Liver (tissue), 9 donors: ENCODE measurements around the gene DPM3. TPM values are rescaled to one million over a fixed set of nuclear protein-coding genes. Genes with fewer than 3 reads are reported as not detected.

Experiments used
- DNase-seq: peaks from one replicate; pipeline ENCODE4 v3.0.0-alpha.2; 2017; ENCODE audit warnings: low spot score
- H3K27ac ChIP-seq, 2 donors: one replicate each; pipeline ENCODE4 v1.7.0; 2013; ENCODE audit warnings: inconsistent platforms in 2 of 2, low read length in 2 of 2, control low read depth in 1 of 2, low read depth in 1 of 2, mild to moderate bottlenecking in 1 of 2
- H3K27me3 ChIP-seq, 4 donors: one replicate each; pipeline versions ENCODE4 v1.6.1 to v1.7.0; 2013; ENCODE audit warnings: low read length in 3 of 4, inconsistent platforms in 1 of 4, mild to moderate bottlenecking in 1 of 4, moderate library complexity in 1 of 4; ENCODE audit not compliant: control insufficient read depth in 4 of 4, insufficient read depth in 4 of 4
- H3K36me3 ChIP-seq, 4 donors: one replicate each; pipeline versions ENCODE4 v1.6.1 to v1.7.0; 2013; ENCODE audit warnings: low read length in 3 of 4, mild to moderate bottlenecking in 3 of 4, low read depth in 1 of 4, moderate library complexity in 1 of 4; ENCODE audit not compliant: control insufficient read depth in 4 of 4, insufficient read depth in 3 of 4
- H3K4me1 ChIP-seq, 4 donors: one replicate each; pipeline versions ENCODE4 v1.6.1 to v1.7.0; 2013; ENCODE audit warnings: low read length in 3 of 4, mild to moderate bottlenecking in 3 of 4, moderate library complexity in 1 of 4; ENCODE audit not compliant: control insufficient read depth in 4 of 4, insufficient read depth in 4 of 4
- H3K4me3 ChIP-seq, 3 donors: one replicate each; pipeline versions ENCODE4 v1.6.1 to v1.7.0; 2013; ENCODE audit warnings: low read length in 3 of 3, control low read depth in 1 of 3, low read depth in 1 of 3, mild to moderate bottlenecking in 1 of 3
- H3K9ac ChIP-seq, 2 donors: one replicate each; pipeline ENCODE4 v1.7.0; 2013; ENCODE audit warnings: low read length in 2 of 2, mild to moderate bottlenecking in 2 of 2, moderate library complexity in 2 of 2, control low read depth in 1 of 2, low read depth in 1 of 2
- H3K9me3 ChIP-seq, 4 donors: one replicate each; pipeline versions ENCODE4 v1.6.1 to v1.7.0; 2013; ENCODE audit warnings: low read length in 3 of 4; ENCODE audit not compliant: control insufficient read depth in 4 of 4
- EGR1 ChIP-seq, 2 donors: IDR thresholded peaks; 2 replicates each; pipeline ENCODE4 v1.6.1; 2016 to 2018; ENCODE audit warnings: antibody characterized with exemption in 2 of 2, low read depth in 2 of 2
- FOXA1 ChIP-seq: IDR thresholded peaks from 2 replicates; pipeline ENCODE4 v1.6.1; 2016; ENCODE audit warnings: antibody characterized with exemption
- FOXA2 ChIP-seq: IDR thresholded peaks from 2 replicates; pipeline ENCODE4 v1.6.1; 2016; ENCODE audit warnings: antibody characterized with exemption
- GABPA ChIP-seq, 2 donors: IDR thresholded peaks in 1 of 2; conservative IDR thresholded peaks in 1 of 2; 2 replicates each; pipeline ENCODE4 v1.6.1; 2016; ENCODE audit warnings: antibody characterized with exemption in 2 of 2, mild to moderate bottlenecking in 1 of 2, moderate library complexity in 1 of 2
- HNF4A ChIP-seq, 2 donors: conservative IDR thresholded peaks; 2 replicates each; pipeline ENCODE4 v1.6.1; 2016; ENCODE audit warnings: antibody characterized with exemption in 2 of 2, mild to moderate bottlenecking in 2 of 2
- HNF4G ChIP-seq: IDR thresholded peaks from 2 replicates; pipeline ENCODE4 v1.6.1; 2016; ENCODE audit warnings: antibody characterized with exemption
- JUND ChIP-seq, 2 donors: IDR thresholded peaks; 2 replicates each; pipeline ENCODE4 v1.6.1; 2016; ENCODE audit warnings: antibody characterized with exemption in 2 of 2
- RXRA ChIP-seq, 2 donors: IDR thresholded peaks; 2 replicates each; pipeline ENCODE4 v1.6.1; 2017 to 2018; ENCODE audit warnings: antibody characterized with exemption in 2 of 2, mild to moderate bottlenecking in 1 of 2
- SP1 ChIP-seq: IDR thresholded peaks from 2 replicates; pipeline ENCODE4 v1.6.1; 2018; ENCODE audit warnings: antibody characterized with exemption, mild to moderate bottlenecking
- TAF1 ChIP-seq: conservative IDR thresholded peaks from 2 replicates; pipeline ENCODE4 v1.6.1; 2016; ENCODE audit warnings: antibody characterized with exemption, mild to moderate bottlenecking
- WGBS: extraction: QIAGEN DNeasy Blood & Tissue Kit; methylation state at CpG from one replicate; pipeline ENCODE4 v1.1.7; 2013; 5-methylcytosine and 5-hydroxymethylcytosine counted together
- polyA plus RNA-seq, 2 donors: library from polyadenylated mRNA; stranded (reverse) in 1 of 2; unstranded in 1 of 2; fragments of 200-250 nt in 1 of 2; fragments of >200 nt in 1 of 2; fragmentation: Nextera tagmentation in 1 of 2; extraction: Ambion mirVana in 1 of 2; gene quantifications; one replicate each; pipeline versions ENCODE4 v1.2.1 to v1.2.3, GENCODE V29; 2013 to 2015
- total RNA-seq, 2 donors: library from RNA; depleted of rRNA; stranded (reverse); fragments of >200 nt; gene quantifications; one replicate each; pipeline ENCODE4 v1.2.3, GENCODE V29; 2014
- TF ChIP-seq, protein P1 (sequence below): IDR thresholded peaks from 2 replicates; pipeline ENCODE4 v1.6.1; 2016; ENCODE audit warnings: antibody characterized with exemption, mild to moderate bottlenecking
- TF ChIP-seq, protein P2 (sequence below): IDR thresholded peaks from 2 replicates; pipeline ENCODE4 v1.6.1; 2016; ENCODE audit warnings: antibody characterized with exemption
- TF ChIP-seq, protein P3 (sequence below): IDR thresholded peaks from 2 replicates; pipeline ENCODE4 v1.6.1; 2016; ENCODE audit warnings: antibody characterized with exemption
- TF ChIP-seq, protein P4 (sequence below): IDR thresholded peaks from 2 replicates; pipeline ENCODE4 v1.6.1; 2016; ENCODE audit warnings: antibody characterized with exemption
- donor health status: healthy.
- donor health status: healthy.
- donor health status: healthy.
- donor health status: healthy.
- donor health status: healthy.

DPM3 gene
- total and polyA plus RNA-seq, 4 donors: 27.3 to 134 (median 69.1) TPM

DNA sequence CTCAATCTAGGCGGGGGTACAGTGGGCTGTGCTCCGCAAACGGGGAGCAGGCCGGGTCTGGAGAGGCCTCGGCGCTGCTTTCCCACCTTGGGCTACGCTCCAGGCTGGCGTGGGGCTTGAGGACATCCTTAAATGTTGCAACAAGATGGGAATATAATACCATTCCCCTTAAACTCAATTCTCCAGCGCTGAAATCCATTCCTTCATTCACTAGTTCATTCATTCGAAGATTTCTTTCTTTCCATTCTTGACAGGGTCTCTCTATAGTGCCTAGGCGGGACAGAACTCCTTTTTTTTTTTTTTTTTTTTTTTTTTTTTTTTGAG, 261 bp upstream of the DPM3 start:
- Histone ChIP-seq H3K9me3 (no peaks in the 10 kb centered on the region), H3K27me3 (no peaks in the 10 kb centered on the region), H3K4me3 (peak overlapping the region; percentile 73 to 87 (median 83)), H3K9ac (no peak overlapping the region), H3K36me3 (no peaks in the 10 kb centered on the region), H3K4me1 (peaks cover 0 to 23% (median 14%) of the 10 kb centered on the region in 4 donors), H3K27ac (peak overlapping the region in 1 of 2 donors; percentile 80)
- DNase-seq: no peak
- WGBS: 5% methylated on average over 11 of the region's 11 CpGs
- TF ChIP-seq JUND (IDR thresholded peaks at IDR 0.05) (no peak), GABPA (IDR thresholded peaks at IDR 0.05 in 1 of 2, conservative IDR thresholded peaks at IDR 0.05 in 1 of 2) (peak in 1 of 2 donors; percentile 10)

DNA sequence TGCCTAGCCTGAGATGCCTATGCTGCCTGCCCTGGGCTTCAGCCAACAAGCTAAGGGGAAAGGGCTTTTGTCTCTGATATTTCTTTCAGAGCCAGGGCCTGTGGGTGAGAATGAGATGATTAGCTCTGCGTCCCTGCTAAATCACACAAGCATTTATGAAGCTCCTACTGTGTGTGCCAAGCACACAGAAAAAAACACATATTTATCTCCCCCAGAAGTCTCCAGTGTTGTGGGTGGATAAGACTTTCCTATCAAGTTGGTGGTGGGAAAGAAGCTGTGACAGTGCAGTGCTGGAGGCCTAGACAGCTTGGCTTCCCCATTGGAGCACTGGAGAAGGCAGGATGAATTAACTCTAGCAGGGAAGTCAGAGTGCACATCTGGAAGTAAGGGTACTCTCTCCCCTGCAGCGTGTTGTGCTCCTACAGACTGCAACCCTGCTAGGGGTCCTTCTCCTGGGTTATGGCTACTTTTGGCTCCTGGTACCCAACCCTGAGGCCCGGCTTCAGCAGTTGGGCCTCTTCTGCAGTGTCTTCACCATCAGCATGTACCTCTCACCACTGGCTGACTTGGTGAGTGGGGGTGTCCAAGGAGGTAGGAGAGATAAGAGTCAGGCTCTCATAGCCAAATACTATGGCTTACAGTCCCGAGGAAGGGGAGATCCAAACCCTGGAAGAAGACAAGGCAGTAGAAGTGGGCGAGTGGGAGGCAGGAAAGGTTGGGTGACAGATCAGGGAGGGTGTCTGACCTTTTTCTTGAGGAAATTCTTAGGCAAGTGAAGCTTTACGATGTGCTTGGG, 3.0 kb downstream of the DPM3 start:
- no peak overlapping the region for H3K9ac ChIP-seq
- whole genome bisulfite sequencing: 91% methylated on average over 6 of the region's 6 CpGs
- peak overlapping the region; percentile 43 to 99 for H3K27ac ChIP-seq
- TF ChIP-seq RXRA (IDR thresholded peaks at IDR 0.05) (no peak), HNF4G (no peak), FOXA2 (no peak), JUND (IDR thresholded peaks at IDR 0.05) (no peak), EGR1 (IDR thresholded peaks at IDR 0.05; ENCODE audit: low read depth in 2 of 2) (no peak), HNF4A (conservative IDR thresholded peaks at IDR 0.05) (no peak), SP1 (no peak), TAF1 (no peak), FOXA1 (no peak)
- TF ChIP-seq, protein P1, sequence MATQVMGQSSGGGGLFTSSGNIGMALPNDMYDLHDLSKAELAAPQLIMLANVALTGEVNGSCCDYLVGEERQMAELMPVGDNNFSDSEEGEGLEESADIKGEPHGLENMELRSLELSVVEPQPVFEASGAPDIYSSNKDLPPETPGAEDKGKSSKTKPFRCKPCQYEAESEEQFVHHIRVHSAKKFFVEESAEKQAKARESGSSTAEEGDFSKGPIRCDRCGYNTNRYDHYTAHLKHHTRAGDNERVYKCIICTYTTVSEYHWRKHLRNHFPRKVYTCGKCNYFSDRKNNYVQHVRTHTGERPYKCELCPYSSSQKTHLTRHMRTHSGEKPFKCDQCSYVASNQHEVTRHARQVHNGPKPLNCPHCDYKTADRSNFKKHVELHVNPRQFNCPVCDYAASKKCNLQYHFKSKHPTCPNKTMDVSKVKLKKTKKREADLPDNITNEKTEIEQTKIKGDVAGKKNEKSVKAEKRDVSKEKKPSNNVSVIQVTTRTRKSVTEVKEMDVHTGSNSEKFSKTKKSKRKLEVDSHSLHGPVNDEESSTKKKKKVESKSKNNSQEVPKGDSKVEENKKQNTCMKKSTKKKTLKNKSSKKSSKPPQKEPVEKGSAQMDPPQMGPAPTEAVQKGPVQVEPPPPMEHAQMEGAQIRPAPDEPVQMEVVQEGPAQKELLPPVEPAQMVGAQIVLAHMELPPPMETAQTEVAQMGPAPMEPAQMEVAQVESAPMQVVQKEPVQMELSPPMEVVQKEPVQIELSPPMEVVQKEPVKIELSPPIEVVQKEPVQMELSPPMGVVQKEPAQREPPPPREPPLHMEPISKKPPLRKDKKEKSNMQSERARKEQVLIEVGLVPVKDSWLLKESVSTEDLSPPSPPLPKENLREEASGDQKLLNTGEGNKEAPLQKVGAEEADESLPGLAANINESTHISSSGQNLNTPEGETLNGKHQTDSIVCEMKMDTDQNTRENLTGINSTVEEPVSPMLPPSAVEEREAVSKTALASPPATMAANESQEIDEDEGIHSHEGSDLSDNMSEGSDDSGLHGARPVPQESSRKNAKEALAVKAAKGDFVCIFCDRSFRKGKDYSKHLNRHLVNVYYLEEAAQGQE: no peak
- TF ChIP-seq, protein P2, sequence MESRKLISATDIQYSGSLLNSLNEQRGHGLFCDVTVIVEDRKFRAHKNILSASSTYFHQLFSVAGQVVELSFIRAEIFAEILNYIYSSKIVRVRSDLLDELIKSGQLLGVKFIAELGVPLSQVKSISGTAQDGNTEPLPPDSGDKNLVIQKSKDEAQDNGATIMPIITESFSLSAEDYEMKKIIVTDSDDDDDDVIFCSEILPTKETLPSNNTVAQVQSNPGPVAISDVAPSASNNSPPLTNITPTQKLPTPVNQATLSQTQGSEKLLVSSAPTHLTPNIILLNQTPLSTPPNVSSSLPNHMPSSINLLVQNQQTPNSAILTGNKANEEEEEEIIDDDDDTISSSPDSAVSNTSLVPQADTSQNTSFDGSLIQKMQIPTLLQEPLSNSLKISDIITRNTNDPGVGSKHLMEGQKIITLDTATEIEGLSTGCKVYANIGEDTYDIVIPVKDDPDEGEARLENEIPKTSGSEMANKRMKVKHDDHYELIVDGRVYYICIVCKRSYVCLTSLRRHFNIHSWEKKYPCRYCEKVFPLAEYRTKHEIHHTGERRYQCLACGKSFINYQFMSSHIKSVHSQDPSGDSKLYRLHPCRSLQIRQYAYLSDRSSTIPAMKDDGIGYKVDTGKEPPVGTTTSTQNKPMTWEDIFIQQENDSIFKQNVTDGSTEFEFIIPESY: no peak
- TF ChIP-seq, protein P3, sequence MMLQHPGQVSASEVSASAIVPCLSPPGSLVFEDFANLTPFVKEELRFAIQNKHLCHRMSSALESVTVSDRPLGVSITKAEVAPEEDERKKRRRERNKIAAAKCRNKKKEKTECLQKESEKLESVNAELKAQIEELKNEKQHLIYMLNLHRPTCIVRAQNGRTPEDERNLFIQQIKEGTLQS: no peak
- TF ChIP-seq, protein P4, sequence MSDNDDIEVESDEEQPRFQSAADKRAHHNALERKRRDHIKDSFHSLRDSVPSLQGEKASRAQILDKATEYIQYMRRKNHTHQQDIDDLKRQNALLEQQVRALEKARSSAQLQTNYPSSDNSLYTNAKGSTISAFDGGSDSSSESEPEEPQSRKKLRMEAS: no peak
- H3K36me3 ChIP-seq: peaks cover 2 to 13% (median 10%) of the 10 kb centered on the region in 4 donors
- no peak overlapping the region for H3K4me3 ChIP-seq
- DNase-seq: no peak
- H3K9me3 ChIP-seq: no peaks in the 10 kb centered on the region
- H3K27me3 ChIP-seq: no peaks in the 10 kb centered on the region
- H3K4me1 ChIP-seq: peaks cover 0 to 53% (median 35%) of the 10 kb centered on the region in 4 donors
